ENCODE results near the gene ATF1. TPM values are rescaled to one million over a fixed set of nuclear protein-coding genes. Genes with fewer than 3 reads are reported as not detected.

ATF1 gene
- total RNA-seq, 4 donors from 2014 or later = 10.0 to 19.4 (median 16.5) TPM

DNA sequence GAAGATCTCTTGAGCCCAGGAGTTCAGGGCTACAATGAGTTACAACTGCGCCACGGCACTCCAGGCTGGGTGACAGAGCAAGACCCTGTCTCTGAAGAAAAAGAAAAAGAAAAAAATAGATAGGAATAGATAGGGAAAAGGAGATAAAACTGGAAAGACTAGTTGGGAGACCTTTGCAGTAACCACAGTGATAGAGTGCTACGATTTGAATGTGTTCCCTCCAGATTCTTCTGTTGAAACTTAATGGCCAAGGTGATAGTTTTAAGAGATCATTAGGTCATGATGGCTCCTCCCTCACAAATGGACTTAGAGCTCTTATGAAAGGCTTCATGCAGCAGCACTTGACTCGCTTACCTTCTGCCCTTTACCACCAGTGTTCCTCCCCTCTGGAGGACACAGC is 13.5 kb upstream of the ATF1 start:
- Histone ChIP-seq H3K36me3 (peaks cover 0 to 25% (median 6%) of the 10 kb centered on the region in 4 donors), H3K4me3 (no peak overlapping the region), H3K9me3 (no peaks in the 10 kb centered on the region), H3K27ac (no peak overlapping the region), H3K4me1 (no peaks in the 10 kb centered on the region), H3K27me3 (no peaks in the 10 kb centered on the region)
- intact Hi-C loops (cut with DNase I; ENCODE audit: low total_unique reads) = no loop called here
- in situ Hi-C loops (cut with MboI; ENCODE audit: low pct_ligation_motif_present in 1 of 4, low pct_unique_long_range_greater_than_20kb in 1 of 4, low sequenced_read_pairs in 3 of 4) = no loop called here
- 98 to 100% methylated on average over 3 to 4 of the region's 4 CpGs for WGBS, 2 donors (ENCODE audit: low coverage in 1 of 2)
- TF ChIP-seq POLR2AphosphoS5 (IDR thresholded peaks at IDR 0.05) = no peak
- no peak for TF ChIP-seq POLR2A (IDR thresholded peaks at IDR 0.05)
- TF ChIP-seq, protein P1, sequence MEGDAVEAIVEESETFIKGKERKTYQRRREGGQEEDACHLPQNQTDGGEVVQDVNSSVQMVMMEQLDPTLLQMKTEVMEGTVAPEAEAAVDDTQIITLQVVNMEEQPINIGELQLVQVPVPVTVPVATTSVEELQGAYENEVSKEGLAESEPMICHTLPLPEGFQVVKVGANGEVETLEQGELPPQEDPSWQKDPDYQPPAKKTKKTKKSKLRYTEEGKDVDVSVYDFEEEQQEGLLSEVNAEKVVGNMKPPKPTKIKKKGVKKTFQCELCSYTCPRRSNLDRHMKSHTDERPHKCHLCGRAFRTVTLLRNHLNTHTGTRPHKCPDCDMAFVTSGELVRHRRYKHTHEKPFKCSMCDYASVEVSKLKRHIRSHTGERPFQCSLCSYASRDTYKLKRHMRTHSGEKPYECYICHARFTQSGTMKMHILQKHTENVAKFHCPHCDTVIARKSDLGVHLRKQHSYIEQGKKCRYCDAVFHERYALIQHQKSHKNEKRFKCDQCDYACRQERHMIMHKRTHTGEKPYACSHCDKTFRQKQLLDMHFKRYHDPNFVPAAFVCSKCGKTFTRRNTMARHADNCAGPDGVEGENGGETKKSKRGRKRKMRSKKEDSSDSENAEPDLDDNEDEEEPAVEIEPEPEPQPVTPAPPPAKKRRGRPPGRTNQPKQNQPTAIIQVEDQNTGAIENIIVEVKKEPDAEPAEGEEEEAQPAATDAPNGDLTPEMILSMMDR (IDR thresholded peaks at IDR 0.05) = no peak
- TF ChIP-seq EP300 (IDR thresholded peaks at IDR 0.05; ENCODE audit: low read depth) = no peak
- no peak for DNase-seq

GRCh38 chr12:50751948-50752721 is 11.8 kb upstream of the ATF1 start:
- Histone ChIP-seq H3K27ac (no peak overlapping the region), H3K4me3 (no peak overlapping the region), H3K36me3 (peaks cover 0 to 12% (median 3%) of the 10 kb centered on the region in 4 donors), H3K4me1 (no peaks in the 10 kb centered on the region), H3K27me3 (no peaks in the 10 kb centered on the region), H3K9me3 (no peaks in the 10 kb centered on the region)
- in situ Hi-C loops (cut with MboI; ENCODE audit: low pct_ligation_motif_present in 1 of 4, low pct_unique_long_range_greater_than_20kb in 1 of 4, low sequenced_read_pairs in 3 of 4) (no loop called here), intact Hi-C loops (cut with DNase I; ENCODE audit: low total_unique reads) (no loop called here)
- TF ChIP-seq EP300 (IDR thresholded peaks at IDR 0.05; ENCODE audit: low read depth) (no peak), POLR2A (IDR thresholded peaks at IDR 0.05) (no peak), POLR2AphosphoS5 (IDR thresholded peaks at IDR 0.05) (no peak)
- TF ChIP-seq, protein P1 (IDR thresholded peaks at IDR 0.05) = no peak
- WGBS, 2 donors (ENCODE audit: low coverage in 1 of 2) = 88 to 90% methylated on average over 4 to 6 of the region's 6 CpGs
- DNase-seq = no peak

DNA sequence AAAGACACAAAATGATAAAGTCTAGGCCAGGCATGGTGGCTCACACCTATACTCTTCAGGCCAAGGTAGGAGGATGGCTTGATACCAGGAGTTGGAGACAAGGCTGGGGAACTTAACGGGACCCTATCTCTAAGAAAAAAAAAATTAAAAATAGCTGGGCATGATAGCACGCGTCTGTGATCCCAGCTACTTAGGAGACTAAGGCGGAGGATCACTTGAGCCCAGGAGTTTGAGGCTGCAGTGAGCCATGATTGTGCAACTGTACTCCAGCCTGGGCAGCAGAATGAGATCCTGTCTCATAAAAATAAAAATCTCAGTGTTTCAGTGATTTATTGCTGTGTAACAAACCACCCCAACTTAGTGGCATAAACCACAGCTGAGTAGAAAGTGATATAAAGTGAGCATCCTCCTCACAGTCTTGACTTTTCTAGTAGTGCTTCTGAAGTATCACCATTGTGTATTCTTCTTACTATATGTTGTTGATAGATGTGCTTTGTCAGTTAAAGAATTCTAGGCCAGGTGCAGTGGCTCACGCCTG is 10.6 kb upstream of the ATF1 start:
- H3K4me3 ChIP-seq = no peak overlapping the region
- in situ Hi-C loops (cut with MboI; ENCODE audit: low pct_ligation_motif_present in 1 of 4, low pct_unique_long_range_greater_than_20kb in 1 of 4, low sequenced_read_pairs in 3 of 4) (no loop called here), intact Hi-C loops (cut with DNase I; ENCODE audit: low total_unique reads) (no loop called here)
- no peak for DNase-seq
- no peaks in the 10 kb centered on the region for H3K27me3 ChIP-seq
- TF ChIP-seq, protein P1 (IDR thresholded peaks at IDR 0.05) = no peak
- TF ChIP-seq EP300 (IDR thresholded peaks at IDR 0.05; ENCODE audit: low read depth) (no peak), POLR2AphosphoS5 (IDR thresholded peaks at IDR 0.05) (no peak), POLR2A (IDR thresholded peaks at IDR 0.05) (no peak)
- no peaks in the 10 kb centered on the region for H3K9me3 ChIP-seq
- H3K36me3 ChIP-seq = peaks cover 0 to under 1% (median 0%) of the 10 kb centered on the region in 4 donors
- no peak overlapping the region for H3K27ac ChIP-seq
- WGBS, 2 donors (ENCODE audit: low coverage in 1 of 2) = 90 to 95% methylated on average over 4 to 5 of the region's 5 CpGs
- no peaks in the 10 kb centered on the region for H3K4me1 ChIP-seq

DNA sequence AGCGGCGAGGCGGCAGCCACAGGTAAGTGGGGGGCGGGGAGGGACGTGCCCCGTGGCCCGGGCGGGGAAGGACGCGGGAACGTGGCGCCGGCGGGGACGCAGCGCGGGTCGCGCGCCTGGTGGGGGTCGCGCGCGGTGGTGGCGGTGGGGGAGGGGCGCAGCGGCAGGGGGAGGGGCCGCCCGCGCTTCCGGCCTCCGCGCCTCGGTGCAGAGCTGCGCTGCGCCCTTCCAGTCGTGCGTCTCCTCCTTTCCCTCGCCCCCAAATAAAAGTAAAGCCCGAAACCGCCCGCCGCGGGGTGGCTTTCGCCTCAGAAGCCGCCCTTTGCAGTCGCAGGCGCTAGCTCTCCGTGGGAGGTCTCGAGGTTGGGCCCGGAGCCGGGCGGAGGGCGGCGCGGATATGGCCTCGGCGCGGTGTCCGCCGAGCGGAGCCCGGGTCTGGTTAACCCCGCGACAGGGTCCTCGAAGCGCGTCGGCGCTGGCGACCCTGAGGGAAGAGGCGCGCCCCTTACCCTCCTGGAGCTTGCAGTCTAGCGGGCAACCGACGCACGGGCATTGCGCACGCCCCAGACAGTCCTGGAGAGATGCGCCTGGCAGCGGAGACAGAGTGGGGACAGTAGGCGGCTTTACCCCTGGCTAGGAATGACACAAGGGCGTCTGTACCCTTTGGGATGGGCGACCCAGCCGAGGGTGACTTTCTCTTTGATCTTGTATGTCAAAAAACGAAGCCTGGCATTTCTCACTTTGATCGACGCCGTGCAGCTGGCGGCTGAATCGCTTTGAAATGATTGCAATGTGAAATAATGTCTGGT is 589 bp downstream of the ATF1 start:
- TF ChIP-seq, protein P1 (IDR thresholded peaks at IDR 0.05) = no peak
- TF ChIP-seq EP300 (IDR thresholded peaks at IDR 0.05; ENCODE audit: low read depth) = no peak
- no peak for TF ChIP-seq POLR2AphosphoS5 (IDR thresholded peaks at IDR 0.05)
- TF ChIP-seq POLR2A (IDR thresholded peaks at IDR 0.05) = no peak

More for the DNA sequence above, 589 bp downstream of the ATF1 start:
- H3K4me3 ChIP-seq = peak overlapping the region; percentile 88 to 93 (median 92)
- H3K27ac ChIP-seq = peak overlapping the region; percentile 96 to 99 (median 97)
- H3K9me3 ChIP-seq = no peaks in the 10 kb centered on the region
- no peaks in the 10 kb centered on the region for H3K36me3 ChIP-seq
- intact Hi-C loops (cut with DNase I; ENCODE audit: low total_unique reads) = no loop called here
- in situ Hi-C loops (cut with MboI; ENCODE audit: low pct_ligation_motif_present in 1 of 4, low pct_unique_long_range_greater_than_20kb in 1 of 4, low sequenced_read_pairs in 3 of 4) = no loop called here
- H3K4me1 ChIP-seq = peaks cover 5 to 56% (median 40%) of the 10 kb centered on the region in 4 donors
- WGBS, 2 donors (ENCODE audit: low coverage in 1 of 2) = 1% methylated on average over 37 of the region's 91 CpGs; no CpG with 5 or more reads in 1 of the 2 donors
- DNase-seq = peak; percentile 39
- no peaks in the 10 kb centered on the region for H3K27me3 ChIP-seq

All from transverse colon (tissue), 4 donors.